NB4 (cell line): ENCODE results near the gene FAM163A.

ENCODE experiments used
- DNase-seq: peaks from one replicate; pipeline ENCODE4 v3.0.0; 2010; ENCODE audit warnings: low read depth
- H3K4me3 ChIP-seq: one replicate; pipeline ENCODE4 v1.5.1; 2011; ENCODE audit warnings: mild to moderate bottlenecking, low read depth, low read length, moderate library complexity
- CTCF ChIP-seq: IDR thresholded peaks from one replicate; pipeline ENCODE4 v1.5.1; 2012; ENCODE audit warnings: low read depth, low read length
- MAX ChIP-seq: IDR thresholded peaks from 2 replicates; pipeline ENCODE4 v1.6.1; 2011; ENCODE audit warnings: low read depth, low read length
- MYC ChIP-seq: IDR thresholded peaks from 2 replicates; pipeline ENCODE4 v1.6.1; 2011; ENCODE audit warnings: low read depth, low read length
- POLR2A ChIP-seq: IDR thresholded peaks from 2 replicates; pipeline ENCODE4 v1.6.1; 2011; ENCODE audit warnings: mild to moderate bottlenecking; ENCODE audit not compliant: insufficient read length; ENCODE audit errors: extremely low read depth

Gene FAM163A

GRCh38 chr1:179820226-179820970 is 77.3 kb downstream of the FAM163A start:
- DNase-seq = peak; percentile 93
- H3K4me3 ChIP-seq = no peak overlapping the region
- no peak; the same call in none of the 2 replicates for TF ChIP-seq MYC
- TF ChIP-seq POLR2A = no peak
- peak; percentile 45 for TF ChIP-seq MAX
- TF ChIP-seq CTCF = no peak

- no peak for DNase-seq
- H3K4me3 ChIP-seq = no peak overlapping the region
- TF ChIP-seq MYC (no peak), MAX (no peak), POLR2A (no peak), CTCF (no peak)
Observed at GRCh38 chr1:179821524-179821923, 78.4 kb downstream of the FAM163A start.

GRCh38 chr1:179822065-179822464 is 79.0 kb downstream of the FAM163A start:
- no peak for TF ChIP-seq MYC
- no peak for TF ChIP-seq CTCF
- TF ChIP-seq MAX = no peak
- no peak for TF ChIP-seq POLR2A
- no peak for DNase-seq
- H3K4me3 ChIP-seq = no peak overlapping the region

GRCh38 chr1:179823693-179824092 is 80.6 kb downstream of the FAM163A start:
- H3K4me3 ChIP-seq = no peak overlapping the region
- DNase-seq = no peak
- TF ChIP-seq MYC (no peak), POLR2A (no peak), MAX (no peak), CTCF (no peak)

- H3K4me3 ChIP-seq = no peak overlapping the region
- DNase-seq = peak; percentile 90
- TF ChIP-seq CTCF (no peak), MAX (peak; percentile 44), POLR2A (no peak), MYC (peak; percentile 57; the same call in 1 of the 2 replicates)
Observed at GRCh38 chr1:179824265-179824664, 81.2 kb downstream of the FAM163A start.
